Right lung (tissue), 5 donors: Measurements from ENCODE around the gene TSPAN16. TPM values are rescaled to one million over a fixed set of nuclear protein-coding genes. Genes with fewer than 3 reads are reported as not detected.
"Not testable (repeated sequence)": the region's sequence is repeated elsewhere in the genome, so short reads cannot be mapped to it uniquely, and the experiment has no call there.

ENCODE experiments used
- DNase-seq, 2 donors: peaks; one replicate each; pipeline ENCODE4 v3.0.0-alpha.2; 2013
- polyA plus RNA-seq, 5 donors: library from polyadenylated mRNA; unstranded; fragments of 120-200 nt; gene quantifications; one replicate each; pipeline versions ENCODE4 v1.2.1 to v1.2.3, GENCODE V29; 2013; ENCODE audit warnings: inconsistent platforms in 1 of 5, low replicate concordance in 1 of 5; ENCODE audit not compliant: insufficient read length in 5 of 5, insufficient read depth in 1 of 5

Gene TSPAN16
- polyA plus RNA-seq, 5 donors = 0.17 TPM; not detected in 4

- no peak for DNase-seq
Observed at GRCh38 chr19:11304936-11305335, 9.0 kb downstream of the TSPAN16 start.

- no peak for DNase-seq
Observed at GRCh38 chr19:11306337-11306736, 10.4 kb downstream of the TSPAN16 start.

GRCh38 chr19:11320278-11320995, 24.5 kb downstream of the TSPAN16 start:
- not testable (repeated sequence) for DNase-seq

GRCh38 chr19:11321191-11322126, 25.5 kb downstream of the TSPAN16 start:
- DNase-seq = no peak

GRCh38 chr19:11322269-11323024, 26.5 kb downstream of the TSPAN16 start:
- peak in 1 of 2 donors; percentile 11 for DNase-seq

GRCh38 chr19:11323601-11324078, 27.7 kb downstream of the TSPAN16 start:
- DNase-seq = no peak

GRCh38 chr19:11324079-11324661, 28.2 kb downstream of the TSPAN16 start:
- DNase-seq = peak; percentile 90 to 91

GRCh38 chr19:11324748-11325389, 28.9 kb downstream of the TSPAN16 start:
- DNase-seq = no peak

- no peak for DNase-seq
Observed at GRCh38 chr19:11325544-11325943, 29.6 kb downstream of the TSPAN16 start.

GRCh38 chr19:11330127-11330526, 34.2 kb downstream of the TSPAN16 start:
- DNase-seq = no peak

GRCh38 chr19:11331502-11331901, 35.5 kb downstream of the TSPAN16 start:
- no peak for DNase-seq

- no peak for DNase-seq
Observed at GRCh38 chr19:11332822-11333221, 36.9 kb downstream of the TSPAN16 start.

GRCh38 chr19:11333838-11334237, 37.9 kb downstream of the TSPAN16 start:
- DNase-seq = not testable (repeated sequence)

GRCh38 chr19:11335449-11336146, 39.6 kb downstream of the TSPAN16 start:
- no peak for DNase-seq

GRCh38 chr19:11337080-11337479, 41.1 kb downstream of the TSPAN16 start:
- DNase-seq = no peak

- DNase-seq = no peak
Observed at GRCh38 chr19:11338121-11338520, 42.2 kb downstream of the TSPAN16 start.

GRCh38 chr19:11338569-11339253, 42.8 kb downstream of the TSPAN16 start:
- DNase-seq = no peak

GRCh38 chr19:11339254-11340098, 43.5 kb downstream of the TSPAN16 start, which contains the start of gene RAB3D:
Gene RAB3D (minus strand): TSS chr19:11339657. CDS start chr19:11337399, 2,258 bp downstream.
- DNase-seq = peak; percentile 87 to 91

GRCh38 chr19:11340099-11340467, 44.1 kb downstream of the TSPAN16 start:
- not testable (repeated sequence) for DNase-seq
